Activated naive CD4-positive, alpha-beta T cell treated with anti-CD3 and anti-CD28 coated beads, Interleukin-2, amount 50 U/mL, for 24 hours (primary cell): ENCODE measurements around the gene KDSR.
A peak's percentile ranks its signal among the peaks of the same experiment; 100 is the strongest.

Source experiments
- H3K27ac Mint-ChIP-seq: one replicate; pipeline ENCODE4 v1.8.0; 2021; ENCODE audit warnings: mild to moderate bottlenecking, mixed read lengths
- H3K27me3 Mint-ChIP-seq: one replicate; pipeline ENCODE4 v1.8.0; 2021; ENCODE audit warnings: mixed read lengths
- H3K36me3 Mint-ChIP-seq: one replicate; pipeline ENCODE4 v1.8.0; 2021; ENCODE audit warnings: mixed read lengths
- H3K4me1 Mint-ChIP-seq: one replicate; pipeline ENCODE4 v1.8.0; 2021; ENCODE audit warnings: mixed read lengths
- H3K4me3 Mint-ChIP-seq: one replicate; pipeline ENCODE4 v1.8.0; 2021; ENCODE audit warnings: mild to moderate bottlenecking, mixed read lengths
- H3K9me3 Mint-ChIP-seq: one replicate; pipeline ENCODE4 v1.8.0; 2021; ENCODE audit warnings: mixed read lengths

The KDSR gene

GRCh38 chr18:63306819-63307550, 60.0 kb downstream of the KDSR start:
- Mint-ChIP-seq H3K27me3 (no peaks in the 10 kb centered on the region), H3K4me3 (no peak overlapping the region), H3K9me3 (no peaks in the 10 kb centered on the region), H3K4me1 (peaks cover 96% of the 10 kb centered on the region), H3K27ac (peak overlapping the region; percentile 91), H3K36me3 (peaks cover 22% of the 10 kb centered on the region)

GRCh38 chr18:63306249-63306648, 60.8 kb downstream of the KDSR start:
- H3K9me3 Mint-ChIP-seq, result no peaks in the 10 kb centered on the region
- H3K27me3 Mint-ChIP-seq, result no peaks in the 10 kb centered on the region
- peaks cover 26% of the 10 kb centered on the region for H3K36me3 Mint-ChIP-seq
- H3K4me1 Mint-ChIP-seq, result peaks cover 96% of the 10 kb centered on the region
- no peak overlapping the region for H3K4me3 Mint-ChIP-seq
- H3K27ac Mint-ChIP-seq, result peak overlapping the region; percentile 6

GRCh38 chr18:63303547-63303946, 63.5 kb downstream of the KDSR start:
- H3K4me1 Mint-ChIP-seq, result peaks cover 97% of the 10 kb centered on the region
- H3K4me3 Mint-ChIP-seq, result peak overlapping the region; percentile 81
- no peaks in the 10 kb centered on the region for H3K27me3 Mint-ChIP-seq
- H3K9me3 Mint-ChIP-seq, result no peaks in the 10 kb centered on the region
- peak overlapping the region; percentile 98 for H3K27ac Mint-ChIP-seq
- peaks cover 36% of the 10 kb centered on the region for H3K36me3 Mint-ChIP-seq

DNA sequence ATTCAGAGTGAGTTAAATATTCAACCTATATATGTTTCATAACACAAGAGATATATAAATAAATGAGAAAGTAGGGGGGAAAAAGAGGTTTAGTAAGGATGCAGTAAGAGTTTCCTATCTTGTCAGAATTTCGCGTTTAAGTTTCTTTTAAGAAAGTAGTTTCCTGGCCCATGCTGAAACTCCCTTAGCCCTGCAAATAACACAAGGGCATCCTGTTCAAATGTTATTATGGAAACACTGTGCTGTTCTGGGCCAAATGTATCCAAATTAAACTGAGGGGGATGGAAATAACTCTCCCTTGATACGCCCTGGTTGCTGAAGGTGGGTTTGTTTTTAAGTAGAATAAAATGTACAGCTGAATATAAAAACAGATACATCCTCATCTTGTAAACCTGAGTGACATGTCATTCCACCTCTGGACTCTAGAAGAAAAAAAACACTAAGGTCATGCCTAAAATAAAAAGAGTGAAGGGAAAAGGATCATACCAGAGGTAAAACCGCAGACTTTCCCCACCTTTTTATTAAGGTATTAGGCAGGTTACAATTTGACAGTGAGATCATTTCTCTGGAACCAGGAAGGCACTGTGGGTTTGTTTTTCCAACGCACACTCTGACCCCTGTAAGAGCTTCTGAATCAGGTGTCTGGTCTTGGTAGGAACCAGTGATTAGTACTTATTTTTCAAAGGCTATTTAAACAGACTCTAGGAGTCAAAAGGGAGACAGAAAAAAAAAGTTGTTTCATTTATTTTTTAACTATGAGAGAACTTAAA, 64.2 kb downstream of the KDSR start:
- Mint-ChIP-seq H3K27ac (peak overlapping the region; percentile 98), H3K4me1 (peaks cover 97% of the 10 kb centered on the region), H3K27me3 (no peaks in the 10 kb centered on the region), H3K4me3 (peak overlapping the region; percentile 81), H3K9me3 (no peaks in the 10 kb centered on the region), H3K36me3 (peaks cover 36% of the 10 kb centered on the region)

DNA sequence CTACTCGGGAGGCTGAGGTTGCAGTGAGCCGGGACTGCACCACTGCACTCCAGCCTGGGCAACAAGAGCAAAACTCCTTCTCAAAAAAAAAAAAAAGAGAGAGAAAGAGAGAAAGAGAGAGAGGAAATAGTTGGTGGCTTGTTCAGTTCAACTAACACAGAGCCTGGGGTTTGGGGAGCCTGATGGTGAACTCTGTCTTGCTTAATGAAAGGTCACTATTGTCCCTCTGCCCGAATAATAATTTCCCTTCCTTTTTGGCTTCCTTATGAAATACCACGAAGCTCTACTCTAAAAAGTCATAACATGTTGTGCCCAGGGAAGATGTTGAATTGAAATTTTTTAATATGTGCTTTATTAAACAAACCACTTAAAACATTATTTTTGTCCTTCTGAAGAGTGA, 64.8 kb downstream of the KDSR start:
- no peaks in the 10 kb centered on the region for H3K9me3 Mint-ChIP-seq
- peaks cover 36% of the 10 kb centered on the region for H3K36me3 Mint-ChIP-seq
- H3K27ac Mint-ChIP-seq, result peak overlapping the region; percentile 98
- peaks cover 95% of the 10 kb centered on the region for H3K4me1 Mint-ChIP-seq
- no peaks in the 10 kb centered on the region for H3K27me3 Mint-ChIP-seq
- H3K4me3 Mint-ChIP-seq, result peak overlapping the region; percentile 81

DNA sequence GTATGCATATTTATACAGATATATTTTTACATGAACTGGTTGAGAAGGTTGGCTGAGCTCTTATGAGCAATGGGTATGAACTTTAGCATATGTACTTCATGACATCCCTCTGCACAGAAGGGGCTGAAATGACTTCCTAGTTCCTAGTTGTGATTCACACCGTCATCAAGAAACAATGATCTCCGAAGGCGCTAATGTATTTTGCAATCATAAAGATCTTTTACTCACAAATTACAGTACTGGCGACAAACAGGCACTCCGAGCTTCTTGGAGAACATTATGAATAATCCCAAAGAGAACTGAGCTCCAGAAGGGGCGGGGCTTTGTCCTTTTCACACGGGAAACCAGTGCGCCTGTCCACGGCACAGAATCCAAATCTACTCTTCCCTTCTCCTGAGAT, 65.6 kb downstream of the KDSR start:
- peak overlapping the region; percentile 81 for H3K4me3 Mint-ChIP-seq
- H3K27ac Mint-ChIP-seq, result peak overlapping the region; percentile 98
- H3K27me3 Mint-ChIP-seq, result no peaks in the 10 kb centered on the region
- H3K4me1 Mint-ChIP-seq, result peaks cover 88% of the 10 kb centered on the region
- peaks cover 34% of the 10 kb centered on the region for H3K36me3 Mint-ChIP-seq
- H3K9me3 Mint-ChIP-seq, result no peaks in the 10 kb centered on the region

DNA sequence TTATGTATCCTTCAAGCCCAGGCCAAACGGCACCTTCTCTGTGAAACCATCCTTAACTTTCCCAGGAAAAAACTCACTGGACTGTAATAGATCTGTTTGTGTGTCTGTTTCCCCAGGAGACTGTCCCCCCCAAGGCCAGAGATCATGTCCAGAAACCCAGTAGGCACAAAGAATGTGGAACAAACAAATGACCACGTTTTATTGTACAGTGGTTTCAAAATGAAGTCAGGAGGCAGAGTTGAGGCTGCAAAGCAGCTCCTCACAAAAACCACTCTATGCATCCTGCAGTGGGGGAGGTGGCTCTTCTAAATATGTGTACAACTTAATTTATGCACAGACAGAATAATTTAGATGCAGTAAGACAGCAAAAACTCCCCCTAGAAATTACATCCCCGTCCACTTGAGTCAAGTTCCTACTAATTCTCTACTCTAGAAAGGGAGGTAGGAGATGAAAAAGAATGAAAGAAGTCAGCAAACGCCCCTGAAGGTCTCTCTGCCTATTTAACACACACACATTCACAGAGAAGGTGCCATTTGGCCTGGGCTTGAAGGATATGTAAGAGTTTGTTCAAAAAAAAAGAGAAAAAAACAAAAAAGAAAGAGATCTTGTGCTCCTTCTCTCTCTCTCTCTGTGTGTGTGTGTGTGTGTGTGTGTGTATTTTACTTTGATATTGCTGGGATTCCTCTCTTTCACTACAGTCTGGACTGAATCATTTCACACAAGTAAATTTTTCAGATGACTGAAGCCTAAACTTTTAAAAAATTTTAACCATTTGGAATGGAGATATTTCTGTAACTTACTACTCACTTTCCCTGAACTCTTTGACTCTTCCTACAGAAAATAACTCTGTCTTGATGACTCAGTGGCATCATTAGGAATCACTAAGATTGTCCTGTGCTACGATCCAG, 66.9 kb downstream of the KDSR start:
- H3K27me3 Mint-ChIP-seq, result no peaks in the 10 kb centered on the region
- H3K9me3 Mint-ChIP-seq, result no peaks in the 10 kb centered on the region
- peaks cover 86% of the 10 kb centered on the region for H3K4me1 Mint-ChIP-seq
- peak overlapping the region; percentile 63 for H3K4me3 Mint-ChIP-seq
- H3K36me3 Mint-ChIP-seq, result peaks cover 37% of the 10 kb centered on the region
- peak overlapping the region; percentile 98 for H3K27ac Mint-ChIP-seq

GRCh38 chr18:63298400-63299365, 68.3 kb downstream of the KDSR start:
- Mint-ChIP-seq H3K9me3 (no peaks in the 10 kb centered on the region), H3K27ac (peak overlapping the region; percentile 98), H3K4me1 (peaks cover 73% of the 10 kb centered on the region), H3K27me3 (no peaks in the 10 kb centered on the region), H3K36me3 (peaks cover 41% of the 10 kb centered on the region), H3K4me3 (peak overlapping the region; percentile 63)

DNA sequence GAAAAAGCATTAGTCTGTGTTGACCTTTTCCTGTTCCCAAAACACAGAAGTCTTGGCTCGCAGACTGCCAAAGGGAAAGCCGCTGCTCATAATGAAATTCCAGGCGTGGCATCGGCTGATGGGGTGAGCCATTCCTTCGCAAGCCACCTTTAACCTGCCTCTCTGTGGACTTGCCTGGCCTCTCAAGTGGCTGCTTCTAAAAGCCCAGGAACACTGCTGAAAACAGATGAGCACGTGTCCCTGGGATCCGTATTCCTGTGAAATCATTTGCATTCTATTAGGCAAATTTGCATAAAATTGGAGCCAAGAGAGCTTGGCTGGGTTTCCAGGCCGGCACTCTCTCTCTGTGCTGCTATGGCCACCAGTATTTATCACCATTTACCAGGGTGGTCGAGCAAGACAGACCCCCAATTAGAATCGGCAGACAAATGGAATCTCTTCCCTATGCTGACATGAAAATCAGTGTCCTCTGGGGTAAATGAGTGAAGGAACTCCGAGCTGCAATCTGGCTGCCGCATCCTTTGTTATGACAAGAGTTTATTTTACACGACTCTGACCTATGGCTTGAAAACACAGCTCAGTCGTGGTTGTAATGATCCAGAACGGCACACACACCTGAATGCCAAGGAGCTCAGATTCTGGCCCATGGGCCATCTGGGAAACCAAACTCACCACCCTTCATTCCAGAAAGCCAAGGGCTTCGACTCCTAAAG, 69.2 kb downstream of the KDSR start:
- Mint-ChIP-seq H3K4me1 (peaks cover 65% of the 10 kb centered on the region), H3K27ac (no peak overlapping the region), H3K27me3 (no peaks in the 10 kb centered on the region), H3K36me3 (peaks cover 44% of the 10 kb centered on the region), H3K4me3 (peak overlapping the region; percentile 3), H3K9me3 (no peaks in the 10 kb centered on the region)

DNA sequence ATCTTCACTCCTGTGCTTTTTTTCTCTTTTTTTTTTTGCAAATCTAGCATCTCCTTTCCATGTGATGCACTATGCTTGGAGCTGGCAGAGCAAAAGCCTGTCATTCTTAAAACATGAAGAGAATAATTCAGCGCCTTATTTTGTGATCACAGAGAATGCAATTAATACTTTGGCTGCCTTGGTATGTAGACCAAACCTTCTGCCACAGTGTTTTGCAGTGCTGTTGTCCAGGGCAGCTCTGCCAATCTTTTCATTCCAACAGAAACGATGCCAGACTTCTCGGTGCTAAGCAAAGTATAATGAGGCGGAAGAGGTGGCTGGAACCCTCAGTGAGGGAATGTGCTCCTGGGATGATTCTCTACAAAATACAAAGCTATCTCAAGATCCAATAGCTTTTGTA, 73.1 kb downstream of the KDSR start:
- peaks cover 26% of the 10 kb centered on the region for H3K4me1 Mint-ChIP-seq
- H3K36me3 Mint-ChIP-seq, result peaks cover 31% of the 10 kb centered on the region
- no peaks in the 10 kb centered on the region for H3K27me3 Mint-ChIP-seq
- no peaks in the 10 kb centered on the region for H3K9me3 Mint-ChIP-seq
- no peak overlapping the region for H3K4me3 Mint-ChIP-seq
- peak overlapping the region; percentile 38 for H3K27ac Mint-ChIP-seq

GRCh38 chr18:63292831-63293683, 73.9 kb downstream of the KDSR start:
- Mint-ChIP-seq H3K4me3 (peak overlapping the region; percentile 33), H3K27me3 (no peaks in the 10 kb centered on the region), H3K27ac (peak overlapping the region; percentile 89), H3K4me1 (peaks cover 17% of the 10 kb centered on the region), H3K9me3 (no peaks in the 10 kb centered on the region), H3K36me3 (peaks cover 31% of the 10 kb centered on the region)

DNA sequence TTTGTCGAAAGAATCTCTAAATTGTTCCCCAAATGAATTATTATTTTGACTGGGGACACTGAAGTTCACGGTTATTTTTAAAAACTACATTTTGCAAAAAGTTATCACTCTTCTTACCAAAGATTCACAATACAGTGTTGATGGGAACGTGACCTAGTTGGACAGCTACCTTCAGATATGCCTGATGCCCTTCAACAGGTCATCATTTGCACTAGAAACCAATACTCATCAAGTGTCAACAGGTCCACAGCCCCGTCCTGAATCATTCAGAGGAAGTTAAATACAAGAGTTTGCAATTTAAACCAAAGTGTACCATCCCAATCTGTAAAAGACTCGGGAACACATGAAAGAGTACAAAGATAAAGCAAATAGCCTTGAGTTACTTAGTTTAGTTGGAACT, 75.7 kb downstream of the KDSR start:
- H3K36me3 Mint-ChIP-seq, result peaks cover 30% of the 10 kb centered on the region
- no peaks in the 10 kb centered on the region for H3K27me3 Mint-ChIP-seq
- no peaks in the 10 kb centered on the region for H3K9me3 Mint-ChIP-seq
- peaks cover 10% of the 10 kb centered on the region for H3K4me1 Mint-ChIP-seq
- peak overlapping the region; percentile 89 for H3K27ac Mint-ChIP-seq
- peak overlapping the region; percentile 69 for H3K4me3 Mint-ChIP-seq

DNA sequence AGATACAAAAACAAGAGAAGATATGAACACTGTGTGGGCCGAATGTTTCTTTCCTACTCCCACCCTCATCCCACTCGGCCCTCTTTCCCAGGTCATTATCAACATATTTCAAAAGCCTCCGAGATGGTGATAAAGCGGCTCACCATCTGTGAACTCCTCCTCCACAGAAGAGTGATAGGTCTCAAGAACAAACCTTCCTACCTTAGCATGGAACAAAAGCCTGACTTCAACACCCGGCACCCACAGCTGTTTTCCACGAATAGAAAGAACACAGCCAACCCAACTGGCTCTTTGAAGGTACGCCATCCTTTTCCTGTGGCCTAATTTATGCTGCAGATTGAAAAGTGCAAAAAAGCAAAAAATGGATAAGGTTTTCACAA, 76.2 kb downstream of the KDSR start:
- H3K4me1 Mint-ChIP-seq, result peaks cover 8% of the 10 kb centered on the region
- H3K27me3 Mint-ChIP-seq, result no peaks in the 10 kb centered on the region
- H3K9me3 Mint-ChIP-seq, result no peaks in the 10 kb centered on the region
- H3K4me3 Mint-ChIP-seq, result peak overlapping the region; percentile 69
- H3K36me3 Mint-ChIP-seq, result peaks cover 31% of the 10 kb centered on the region
- peak overlapping the region; percentile 89 for H3K27ac Mint-ChIP-seq
